HG02840 (cell line): ENCODE results near the gene NFIX.
"Not testable (repeated sequence)": the region's sequence is repeated elsewhere in the genome, so short reads cannot be mapped to it uniquely, and the experiment has no call there.

Experiments used
- ATAC-seq: cut with Tn5 transposase; IDR thresholded peaks from one replicate; pipeline ENCODE4 v1.9.1; 2021; ENCODE audit warnings: mild to moderate bottlenecking, moderate library complexity, moderate number of reproducible peaks; ENCODE audit not compliant: unreplicated experiment, low FRiP score

Gene NFIX

GRCh38 chr19:12957389-12957952, 37.8 kb upstream of the NFIX start:
- not testable (repeated sequence) for ATAC-seq

DNA sequence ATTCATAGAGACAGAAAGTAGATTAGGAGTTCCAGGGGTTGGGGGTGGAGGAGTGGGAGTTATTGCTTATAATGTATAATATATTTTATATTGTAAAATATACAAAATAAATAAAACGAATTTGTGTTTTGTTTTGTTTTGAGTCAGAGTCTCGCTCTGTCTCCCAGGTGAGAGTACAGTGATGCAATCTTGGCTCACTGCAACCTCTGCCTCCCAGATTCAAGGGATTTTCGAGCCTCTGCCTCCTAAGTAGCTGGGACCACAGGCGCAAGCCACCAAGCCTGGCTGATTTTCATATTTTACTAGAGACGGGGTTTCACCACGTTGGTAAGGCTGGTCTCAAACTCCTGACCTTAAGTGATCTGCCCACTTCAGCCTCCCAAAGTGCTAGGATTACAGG, 35.8 kb upstream of the NFIX start:
- no peak for ATAC-seq

DNA sequence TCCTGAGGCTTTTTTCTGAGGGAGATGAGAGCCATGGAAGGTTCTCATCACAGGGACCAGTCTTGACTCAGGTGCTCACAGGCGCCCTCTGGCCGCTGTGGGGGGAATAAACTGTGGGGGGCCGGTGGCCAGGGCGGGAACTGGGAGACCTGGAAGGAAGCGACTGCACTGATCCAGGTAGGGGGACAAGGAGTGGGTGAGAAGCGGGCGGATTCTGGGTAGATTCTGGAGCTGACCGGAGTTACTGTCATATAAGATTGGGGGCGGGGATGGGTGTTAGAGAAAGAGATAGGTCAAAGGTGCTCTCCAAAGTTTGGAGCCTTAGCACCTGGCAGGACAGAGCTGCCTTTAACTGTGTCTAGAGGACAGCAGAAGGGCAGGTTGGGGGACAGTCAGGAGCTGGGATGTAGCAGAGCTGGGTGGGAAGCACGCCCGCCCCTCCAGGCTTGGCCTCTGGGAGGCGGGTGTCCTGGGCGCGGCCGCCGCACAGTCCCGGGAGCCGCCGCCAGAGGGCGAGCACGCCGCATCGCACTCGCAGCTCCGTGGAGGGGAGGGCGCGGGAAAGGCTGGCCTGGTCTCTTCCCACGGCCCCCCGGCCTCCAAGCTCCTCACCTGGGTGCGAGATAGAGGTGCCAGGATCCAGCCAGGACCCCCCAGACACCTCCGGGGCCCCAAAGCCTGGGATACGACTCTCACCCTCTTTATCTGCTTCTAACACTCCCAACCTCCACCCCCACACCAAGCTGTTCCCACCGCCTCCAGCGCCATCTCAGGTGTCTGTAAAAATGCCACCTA, 30.1 kb upstream of the NFIX start:
- peak; percentile 65 for ATAC-seq

DNA sequence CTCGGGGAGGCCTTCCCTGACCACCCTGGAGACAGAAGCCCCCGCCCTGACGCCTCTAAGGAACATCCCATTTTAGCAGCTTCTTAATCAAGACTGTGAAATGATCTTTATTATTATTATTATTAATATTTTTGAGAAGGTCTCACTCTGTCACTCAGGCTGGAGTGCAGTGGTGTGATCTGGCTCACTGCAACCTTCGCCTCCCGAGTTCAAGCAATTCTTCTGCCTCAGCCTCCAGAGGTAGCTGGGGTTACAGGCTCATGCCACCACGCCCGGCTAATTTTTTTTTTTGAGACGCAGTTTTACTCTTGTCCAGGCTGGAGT, 29.5 kb upstream of the NFIX start:
- ATAC-seq, result no peak

- no peak for ATAC-seq
These were observed 27.4 kb upstream of the NFIX start for GRCh38 chr19:12967907-12968306.

GRCh38 chr19:12969292-12969988, 25.8 kb upstream of the NFIX start, which contains the start of gene DAND5:
TSS of gene DAND5 (plus strand) at chr19:12969576. CDS start at chr19:12969661, 85 bp downstream.
- no peak for ATAC-seq

DNA sequence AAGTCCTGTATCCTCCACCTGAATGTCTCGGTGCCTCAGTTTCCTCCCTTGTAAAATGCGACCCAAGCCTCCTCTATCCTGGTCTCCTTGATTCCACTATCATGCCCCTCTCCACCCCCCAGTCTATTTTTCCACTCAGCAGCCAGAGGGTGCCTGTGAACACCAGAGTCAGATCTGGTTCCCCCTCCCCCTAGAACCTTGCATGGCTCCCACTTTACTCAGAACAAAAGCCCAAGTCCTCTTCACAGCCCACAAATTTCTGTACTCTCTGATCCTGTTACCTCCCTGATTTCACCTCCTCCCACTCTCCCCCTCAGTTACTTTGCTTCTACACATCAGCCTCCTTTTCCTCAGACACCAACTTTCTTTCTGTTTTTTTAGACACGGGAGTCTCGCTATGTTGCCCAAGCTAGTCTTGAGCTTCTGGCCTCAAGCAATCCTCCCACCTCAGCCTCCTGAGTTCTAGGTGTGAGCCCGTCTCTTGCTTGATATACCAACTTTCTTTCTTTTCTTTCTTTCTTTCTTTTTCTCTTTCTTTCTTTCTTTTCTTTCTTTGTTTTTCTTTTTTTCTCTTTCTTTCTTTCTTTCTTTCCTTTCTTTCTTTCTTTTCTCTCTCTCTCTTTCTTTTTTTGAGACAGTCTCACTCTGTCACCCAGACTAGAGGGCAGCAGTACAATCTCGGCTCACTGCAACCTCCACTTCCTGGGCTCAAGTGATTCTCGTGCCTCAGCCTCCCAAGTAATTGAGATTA, 25.0 kb upstream of the NFIX start:
- no peak for ATAC-seq

DNA sequence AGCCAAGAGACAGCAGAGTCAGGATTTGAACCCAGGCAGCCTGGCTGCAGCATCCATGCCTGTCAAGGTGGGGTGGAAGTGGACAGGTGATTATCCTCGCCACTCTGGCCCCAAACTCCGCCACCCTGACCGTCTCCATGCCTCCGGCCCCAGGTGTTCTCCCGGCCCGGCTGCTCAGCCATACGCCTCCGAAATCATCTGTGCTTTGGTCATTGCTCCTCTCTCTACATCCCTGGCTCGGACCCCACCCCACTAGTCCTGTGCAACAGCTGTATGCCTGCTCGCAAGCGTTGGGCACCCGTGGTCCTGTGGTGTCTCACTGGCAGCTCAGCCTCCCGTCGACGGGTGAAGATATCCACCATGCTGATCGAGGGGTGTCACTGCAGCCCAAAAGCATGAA, 22.0 kb upstream of the NFIX start:
- no peak for ATAC-seq

GRCh38 chr19:12974301-12975220, 20.7 kb upstream of the NFIX start:
- ATAC-seq, result no peak

GRCh38 chr19:12975221-12975741, 20.0 kb upstream of the NFIX start:
- no peak for ATAC-seq

DNA sequence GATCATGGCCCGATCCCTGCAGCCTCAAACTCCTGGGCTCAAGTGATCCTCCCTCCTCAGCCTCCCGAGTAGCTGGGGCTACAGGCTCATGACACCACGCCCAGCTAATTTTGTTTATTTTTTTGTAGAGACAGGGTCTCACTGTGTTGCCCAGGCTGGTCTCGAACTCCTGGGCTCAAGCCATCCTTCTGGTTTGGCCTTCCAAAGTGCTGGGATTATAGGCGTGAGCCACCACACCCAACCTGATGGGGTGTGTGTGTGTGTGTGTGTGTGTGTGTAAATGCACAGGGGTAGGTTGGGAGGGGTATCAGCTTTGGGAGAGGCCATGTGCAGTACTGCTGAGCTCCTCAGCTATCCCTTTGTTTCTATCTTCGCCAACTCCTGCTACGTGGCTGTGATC, 19.2 kb upstream of the NFIX start:
- not testable (repeated sequence) for ATAC-seq

GRCh38 chr19:12979974-12980373, 15.3 kb upstream of the NFIX start:
- no peak for ATAC-seq

- ATAC-seq, result no peak
These were observed 12.6 kb upstream of the NFIX start for GRCh38 chr19:12982648-12983047.

DNA sequence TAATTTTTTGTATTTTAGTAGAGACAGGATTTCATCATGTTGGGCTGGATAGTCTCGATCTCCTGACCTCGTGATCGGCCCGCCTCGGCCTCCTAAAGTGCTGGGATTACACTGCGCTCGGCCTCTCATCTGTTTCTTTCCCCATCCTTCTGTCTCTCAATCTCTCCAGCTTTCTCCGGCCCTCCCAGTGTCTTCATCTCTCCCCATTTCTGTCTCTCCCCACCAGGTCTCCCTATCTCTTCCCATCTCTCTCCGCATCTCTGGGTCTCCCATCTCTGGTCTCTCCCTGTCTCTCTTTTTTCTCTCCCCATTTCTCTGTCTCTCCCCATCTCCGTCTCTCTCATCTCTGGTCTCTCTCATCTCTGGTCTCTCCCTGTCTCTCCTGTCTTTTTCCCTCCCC, 12.2 kb upstream of the NFIX start:
- ATAC-seq, result no peak

GRCh38 chr19:12983542-12984142, 11.6 kb upstream of the NFIX start:
- ATAC-seq, result no peak

DNA sequence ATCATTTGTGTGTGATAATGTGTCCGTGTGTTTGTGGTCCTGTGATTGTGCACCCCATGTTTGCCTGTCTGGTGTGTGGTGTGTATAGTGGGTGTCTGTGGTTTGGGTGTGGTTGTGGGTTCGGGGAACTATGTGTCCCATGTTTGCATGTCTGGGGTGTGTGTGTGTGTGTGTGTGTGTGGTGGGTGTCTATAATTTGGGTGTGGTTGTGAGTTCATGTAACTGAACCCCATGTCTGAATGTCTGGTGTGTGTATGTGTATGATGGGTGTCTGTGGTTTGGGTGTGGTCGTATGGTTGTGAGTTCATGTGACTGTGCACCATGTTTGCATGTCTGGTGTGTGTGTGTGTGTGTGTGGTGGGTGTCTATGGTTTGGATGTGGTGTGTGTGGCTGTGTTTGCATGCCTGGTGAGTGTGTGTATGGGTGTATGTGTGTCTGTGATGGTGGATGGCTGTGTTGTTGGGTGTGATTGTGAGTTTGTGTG, 11.1 kb upstream of the NFIX start:
- ATAC-seq, result no peak

GRCh38 chr19:12984683-12985048, 10.6 kb upstream of the NFIX start:
- no peak for ATAC-seq

- ATAC-seq, result no peak
These were observed 10.1 kb upstream of the NFIX start for GRCh38 chr19:12985049-12985776.

DNA sequence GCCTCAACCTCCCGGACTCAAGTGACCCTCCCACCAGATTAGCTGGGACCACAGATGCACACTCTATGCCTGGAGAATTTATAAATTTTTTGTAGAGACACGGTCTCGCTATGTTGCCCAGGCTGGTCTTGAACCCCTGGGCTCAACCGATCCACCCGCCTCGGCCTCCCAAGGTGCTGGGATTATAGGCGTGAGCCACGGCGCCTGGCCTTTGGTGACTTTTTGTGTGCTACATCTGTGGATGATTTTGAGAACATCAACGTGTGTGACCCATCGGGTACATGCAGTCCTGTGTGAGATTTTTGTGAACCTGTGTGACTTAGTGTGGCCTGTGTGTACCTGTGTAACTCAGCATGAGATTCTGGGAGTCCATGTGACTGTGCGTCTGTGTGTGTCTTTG, 8.5 kb upstream of the NFIX start:
- no peak for ATAC-seq
